ENCODE measurements around the gene TENM4.

Gene TENM4

GRCh38 chr11:78660471-78660870, 780.4 kb downstream of the TENM4 start:
- no peak for DNase-seq (ENCODE audit: low read depth in 2 of 2)

DNA sequence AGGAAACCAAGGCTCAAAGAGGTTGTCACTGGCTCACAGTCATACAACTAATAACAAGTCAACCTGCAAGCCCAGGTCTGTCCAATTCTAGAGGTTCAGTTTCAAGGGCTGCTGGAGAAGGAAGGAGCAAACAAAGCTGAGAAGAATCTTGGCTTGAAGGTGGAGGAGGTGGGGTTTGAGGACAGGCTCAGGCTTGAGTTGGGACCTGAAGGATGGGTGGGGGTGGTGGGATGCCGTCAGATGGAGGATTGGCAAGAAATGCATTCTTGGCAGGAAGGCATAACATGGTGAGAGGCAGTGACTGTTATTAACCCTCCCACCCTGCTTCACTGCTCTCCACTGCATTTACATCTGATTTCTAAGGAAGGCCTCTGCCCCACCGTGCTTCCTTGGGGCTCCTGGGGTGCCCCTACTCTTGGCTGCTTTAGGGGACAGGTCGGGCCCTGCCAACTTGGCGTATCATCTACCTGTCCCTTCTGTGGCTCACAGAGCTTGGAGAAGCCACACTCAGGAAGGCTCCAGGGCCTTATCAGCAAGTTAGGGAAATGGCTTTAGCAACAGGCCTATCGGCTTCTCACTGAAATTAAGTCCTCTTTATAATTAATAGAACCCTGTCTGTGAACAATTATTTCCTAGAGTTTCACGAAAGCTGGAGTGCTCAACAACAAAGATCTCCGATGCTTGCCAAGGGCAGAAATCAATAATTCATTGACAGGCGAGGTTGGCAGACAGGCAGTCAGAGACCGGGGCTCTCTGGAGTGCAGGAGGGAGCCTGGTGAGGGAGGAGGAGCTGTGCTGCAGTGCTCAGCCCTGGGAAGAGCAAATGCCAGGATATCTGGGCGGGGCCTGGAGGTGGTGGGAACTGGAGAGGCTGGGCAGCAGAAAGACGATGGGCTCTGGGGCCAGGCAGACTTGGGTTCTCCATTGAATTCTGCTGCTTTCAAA, 781.2 kb downstream of the TENM4 start:
- DNase-seq (ENCODE audit: low read depth in 2 of 2) = no peak

- DNase-seq (ENCODE audit: low read depth in 2 of 2) = no peak
Measured at GRCh38 chr11:78657968-78658839, 782.6 kb downstream of the TENM4 start.

- DNase-seq (ENCODE audit: low read depth in 2 of 2) = no peak
Measured at GRCh38 chr11:78657441-78657840, 783.4 kb downstream of the TENM4 start.

GRCh38 chr11:78656984-78657383, 783.8 kb downstream of the TENM4 start:
- DNase-seq (ENCODE audit: low read depth in 2 of 2) = no peak

GRCh38 chr11:78656327-78656726, 784.5 kb downstream of the TENM4 start:
- no peak for DNase-seq (ENCODE audit: low read depth in 2 of 2)

- DNase-seq (ENCODE audit: low read depth in 2 of 2) = no peak
Measured at GRCh38 chr11:78655561-78655960, 785.3 kb downstream of the TENM4 start.

- no peak for DNase-seq (ENCODE audit: low read depth in 2 of 2)
Measured at GRCh38 chr11:78654866-78655265, 786.0 kb downstream of the TENM4 start.

DNA sequence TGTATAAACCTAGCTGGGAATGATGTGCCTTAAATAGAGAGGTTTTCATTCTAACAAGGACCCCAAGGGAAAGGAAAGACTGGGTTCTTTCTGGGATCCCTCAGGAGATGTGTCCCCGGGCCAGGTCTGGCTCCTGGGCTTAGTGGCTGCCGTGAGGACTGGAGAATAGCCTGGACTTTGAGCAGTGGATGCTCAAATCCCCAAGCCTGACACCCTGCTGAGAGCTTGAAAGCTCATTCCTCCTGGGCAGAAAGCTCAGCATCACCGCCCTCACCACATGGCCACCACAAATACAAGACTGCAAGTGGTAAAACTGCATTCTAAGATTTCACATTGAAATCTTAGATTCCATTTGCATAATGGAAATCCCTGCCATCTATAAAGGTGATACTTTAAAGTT, 786.8 kb downstream of the TENM4 start:
- DNase-seq (ENCODE audit: low read depth in 2 of 2) = no peak

GRCh38 chr11:78653294-78653909, 787.4 kb downstream of the TENM4 start:
- DNase-seq (ENCODE audit: low read depth in 2 of 2) = no peak

DNA sequence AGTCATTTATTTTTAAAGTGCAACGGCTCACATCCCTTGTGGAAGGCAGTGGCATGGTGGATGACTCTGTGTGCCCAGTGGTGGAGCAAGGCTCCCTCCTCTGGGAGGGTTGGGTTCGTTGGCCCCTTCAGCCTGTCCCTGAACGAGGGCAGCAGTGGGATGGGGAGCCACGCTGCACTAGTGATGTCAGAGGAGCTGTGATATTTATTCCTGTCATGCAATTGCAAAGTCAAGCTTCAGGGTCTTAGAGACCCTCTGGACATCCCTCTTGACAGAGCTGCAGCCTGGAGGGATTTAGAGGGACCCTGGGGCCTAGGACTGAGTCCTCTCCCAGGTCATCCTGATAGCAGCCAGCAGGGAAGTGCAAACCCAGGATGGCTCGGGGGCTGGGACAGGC, 788.0 kb downstream of the TENM4 start:
- DNase-seq (ENCODE audit: low read depth in 2 of 2) = no peak

DNA sequence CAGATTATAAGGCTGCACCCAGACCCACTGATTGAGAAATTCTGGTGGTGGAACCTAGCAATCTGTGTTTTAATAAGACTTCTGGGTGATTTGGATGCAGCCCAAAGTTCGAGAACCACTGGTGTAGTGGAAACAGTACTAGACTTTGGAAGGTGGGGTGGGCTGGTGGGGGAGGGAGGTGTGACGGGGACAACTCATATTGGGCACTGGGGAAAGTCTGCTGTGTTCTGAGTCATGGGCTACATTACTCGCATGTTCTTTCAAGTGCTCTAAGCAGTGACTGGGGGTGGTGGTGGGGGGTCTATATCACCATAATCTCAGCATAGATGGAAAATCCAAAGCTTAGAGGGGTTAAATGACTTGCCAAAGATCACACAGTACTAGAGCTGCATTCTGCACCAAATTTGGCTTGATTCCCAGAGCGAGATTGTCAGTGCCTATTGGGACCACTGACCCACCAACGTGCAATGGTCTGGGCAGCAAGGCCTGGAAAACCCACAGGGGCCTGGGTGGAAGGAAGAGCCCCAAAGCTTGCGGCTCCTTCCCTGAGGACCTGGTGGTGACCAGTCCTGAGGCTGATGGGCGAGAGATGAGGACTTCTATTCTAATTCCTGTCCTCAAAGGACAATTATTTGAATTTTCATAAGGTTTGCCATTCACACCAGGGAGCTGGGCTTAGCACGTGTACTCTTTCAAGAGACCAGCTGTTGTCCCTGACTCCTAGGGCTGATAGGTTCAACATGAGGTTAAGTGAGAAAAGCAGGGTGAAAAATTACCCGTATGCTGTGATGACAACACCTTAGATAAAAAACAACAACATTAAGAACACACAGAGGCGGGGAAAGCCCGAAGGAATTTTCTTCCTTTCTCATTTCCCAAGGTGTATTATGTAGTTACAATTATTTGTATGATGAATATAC, 788.6 kb downstream of the TENM4 start:
- DNase-seq (ENCODE audit: low read depth in 2 of 2) = no peak

DNA sequence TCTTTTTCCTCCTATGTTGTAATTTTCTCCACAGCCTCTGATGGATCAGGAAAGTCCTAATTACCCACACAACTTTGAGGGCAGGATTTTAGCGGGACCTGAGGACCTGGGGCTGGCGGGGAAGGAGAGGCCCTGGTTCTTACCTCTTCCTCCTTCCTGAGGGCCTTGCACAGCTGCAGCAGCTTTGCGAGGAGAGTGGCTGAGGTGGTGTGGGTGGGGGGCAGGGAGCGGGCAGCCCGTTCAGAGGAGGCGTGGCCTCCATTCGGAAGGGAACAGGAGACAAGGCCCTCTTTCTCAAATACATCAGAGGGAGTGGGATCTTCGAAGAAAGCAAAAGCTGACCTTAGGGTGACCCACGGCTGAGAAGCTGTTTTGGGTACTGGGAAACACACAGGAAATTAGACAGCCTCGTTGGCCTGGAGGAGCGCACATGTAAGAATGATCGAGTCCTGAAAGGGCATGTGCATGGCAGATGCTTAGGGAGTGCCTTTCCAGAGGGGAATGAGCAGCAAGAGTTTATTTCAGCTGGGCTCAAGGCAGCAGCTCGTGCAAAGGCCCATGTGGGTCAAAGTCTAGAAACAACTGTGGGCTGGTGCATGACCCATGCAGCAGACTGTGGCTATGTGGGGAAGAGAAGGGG, 789.6 kb downstream of the TENM4 start:
- DNase-seq (ENCODE audit: low read depth in 2 of 2) = no peak

GRCh38 chr11:78649361-78650215, 791.2 kb downstream of the TENM4 start:
- no peak for DNase-seq (ENCODE audit: low read depth in 2 of 2)

DNA sequence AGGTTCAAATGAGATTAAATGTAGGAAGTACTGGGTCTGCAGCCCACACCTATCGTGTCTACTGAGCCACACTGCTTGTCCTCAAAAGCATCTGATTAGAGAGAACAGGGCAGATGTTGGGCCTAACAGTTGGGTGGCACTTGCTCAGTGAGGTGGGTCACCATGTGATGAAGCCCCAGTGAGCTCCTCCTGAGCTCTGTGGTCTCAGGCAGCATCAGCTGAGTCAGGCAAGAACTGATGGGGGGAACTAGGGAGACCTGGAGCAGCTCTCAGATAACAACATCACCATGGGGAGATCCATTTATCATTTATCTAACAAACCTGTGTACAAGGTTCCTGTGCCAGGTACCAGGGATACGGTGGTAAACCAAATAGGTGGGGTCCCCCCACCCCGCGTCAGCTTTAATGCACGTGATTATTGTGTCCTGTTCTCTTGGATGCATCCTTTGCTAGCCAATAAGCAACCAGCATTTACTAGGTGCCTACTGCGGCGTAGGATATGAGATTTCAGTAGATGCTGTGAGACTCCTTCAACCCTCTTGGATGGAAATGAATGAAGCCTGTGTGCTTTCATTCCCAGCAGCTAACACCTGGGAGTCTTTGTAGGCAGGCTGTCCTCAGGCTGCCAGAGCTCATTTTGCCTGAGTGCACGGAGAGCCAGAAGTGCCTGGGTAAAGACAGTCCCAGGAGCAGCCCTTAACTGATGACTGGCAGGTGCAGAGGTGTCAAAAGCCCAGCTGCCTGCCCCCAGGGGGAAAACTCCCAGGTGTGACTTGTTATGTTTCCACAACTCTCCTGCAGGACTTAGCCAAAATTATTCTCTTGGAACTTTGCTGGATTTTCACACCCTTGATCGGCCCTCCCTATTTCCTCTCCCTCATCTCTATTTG, 792.6 kb downstream of the TENM4 start:
- DNase-seq (ENCODE audit: low read depth in 2 of 2) = no peak

DNA sequence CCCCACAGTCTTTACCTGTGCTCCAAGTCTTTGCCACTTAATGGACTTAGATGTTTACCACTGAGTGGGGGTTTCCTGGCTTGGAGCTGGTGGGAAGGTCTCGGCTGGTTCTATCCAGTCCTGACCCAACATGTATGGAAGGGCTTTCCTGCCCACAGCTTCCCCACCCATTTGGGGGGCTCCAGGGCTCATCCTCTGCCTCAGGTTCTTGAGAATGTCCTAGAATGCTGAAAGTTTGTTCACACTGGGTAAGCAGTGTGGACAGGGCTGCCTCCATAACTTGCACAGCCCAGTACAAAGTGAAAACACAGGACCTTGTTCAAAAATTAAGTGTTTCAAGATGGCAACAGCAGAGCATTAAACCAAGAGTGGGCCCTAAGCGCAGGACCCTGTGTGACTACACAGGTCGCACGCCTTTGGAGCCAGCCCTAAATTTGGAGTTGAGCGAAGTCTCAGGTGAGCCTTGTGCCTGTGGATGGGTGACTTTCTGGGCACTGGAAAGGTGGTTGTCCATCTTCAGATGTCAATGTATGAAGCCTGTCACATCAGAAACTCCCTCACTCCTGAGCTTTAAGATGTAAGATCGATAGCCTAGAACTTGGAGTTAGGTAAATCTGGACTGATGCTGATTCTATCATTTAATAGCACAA, 793.4 kb downstream of the TENM4 start:
- no peak for DNase-seq (ENCODE audit: low read depth in 2 of 2)

DNA sequence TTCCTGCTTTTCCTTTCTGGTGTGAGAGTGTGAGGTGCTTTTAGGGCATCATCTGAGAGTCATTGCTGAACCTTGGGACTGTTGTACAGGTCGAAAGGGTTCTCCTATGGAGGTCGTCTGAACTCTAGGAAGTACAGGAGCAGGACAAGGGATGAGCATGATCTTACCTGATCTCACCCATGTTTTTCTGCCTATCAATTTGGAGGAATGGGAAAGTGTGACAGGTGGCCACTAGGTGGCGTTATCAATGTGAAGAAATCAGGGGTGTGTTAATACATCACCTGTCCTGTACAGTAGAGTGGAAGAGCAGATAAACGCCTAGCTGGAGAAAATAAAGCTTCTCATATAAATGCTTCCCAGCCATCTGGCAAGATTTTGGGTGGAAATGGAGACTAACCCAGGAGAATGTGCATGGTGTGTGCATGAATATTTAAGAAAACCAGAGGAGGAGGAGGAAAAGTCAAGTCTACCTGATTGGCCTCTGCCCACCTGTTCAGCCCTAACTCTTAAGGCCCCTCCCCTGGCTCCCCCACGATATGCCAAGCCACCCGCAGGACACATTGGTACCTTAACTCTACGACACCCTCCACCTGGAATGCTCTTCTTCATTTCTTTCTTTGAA, 794.2 kb downstream of the TENM4 start:
- DNase-seq (ENCODE audit: low read depth in 2 of 2) = peak in 1 of 2 donors; percentile 9

All from stimulated activated CD8-positive, alpha-beta memory T cell treated with anti-CD3 and anti-CD28 coated beads, Interleukin-7, amount 100 ng/mL, for 4 hours (primary cell).